DMS 273 (cell line): ENCODE results near the gene OR51B5.
"Not testable (repeated sequence)": the region's sequence is repeated elsewhere in the genome, so short reads cannot be mapped to it uniquely, and the experiment has no call there.

Source experiments
- DNase-seq: peaks from one replicate; lab custom pipeline; 2025; ENCODE audit not compliant: unreplicated experiment; lab: John Stamatoyannopoulos, UW

The OR51B5 gene, protein sequence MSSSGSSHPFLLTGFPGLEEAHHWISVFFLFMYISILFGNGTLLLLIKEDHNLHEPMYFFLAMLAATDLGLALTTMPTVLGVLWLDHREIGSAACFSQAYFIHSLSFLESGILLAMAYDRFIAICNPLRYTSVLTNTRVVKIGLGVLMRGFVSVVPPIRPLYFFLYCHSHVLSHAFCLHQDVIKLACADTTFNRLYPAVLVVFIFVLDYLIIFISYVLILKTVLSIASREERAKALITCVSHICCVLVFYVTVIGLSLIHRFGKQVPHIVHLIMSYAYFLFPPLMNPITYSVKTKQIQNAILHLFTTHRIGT

DNA sequence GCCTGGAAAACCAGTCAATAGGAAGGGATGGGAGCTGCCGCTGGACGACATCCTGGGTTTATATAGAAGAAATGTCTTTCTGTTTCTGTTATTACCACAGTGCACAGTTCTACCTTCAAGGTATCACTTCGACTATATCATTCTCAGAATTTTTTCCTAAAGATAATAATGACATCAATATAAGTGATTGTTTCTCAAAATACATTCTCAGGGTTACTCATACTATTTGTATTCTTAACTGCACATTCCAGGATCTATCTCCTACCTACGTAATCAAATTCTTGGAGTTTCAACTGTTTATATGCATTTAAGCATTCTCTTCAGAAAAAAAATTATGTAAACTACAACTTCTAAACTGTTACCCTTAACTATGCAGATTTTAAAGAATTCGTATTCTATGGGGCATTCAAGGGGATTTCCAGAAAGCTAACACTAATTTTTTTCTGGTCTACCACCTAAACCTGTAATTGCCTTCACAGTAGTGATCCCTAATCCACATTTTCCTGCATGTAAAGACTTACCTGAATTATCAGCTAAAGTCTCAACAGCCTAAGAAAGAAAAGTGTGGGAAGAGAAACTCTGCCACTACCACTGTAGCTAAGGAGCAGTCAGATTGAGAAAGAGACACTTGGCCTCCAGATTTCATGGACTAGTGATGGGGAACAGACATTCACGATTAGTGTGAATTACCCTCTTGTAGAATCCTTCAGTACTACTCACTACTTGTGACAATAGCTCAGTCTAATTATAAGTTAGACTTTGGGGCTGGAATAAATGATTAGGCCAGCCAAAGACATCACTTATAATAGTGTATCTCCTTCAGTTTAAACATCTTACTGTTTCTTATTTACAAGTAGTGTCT is at the start of gene OR51B5:
TSS of gene OR51B5 (minus strand) at position 51 of the 862 bp plus-strand sequence. CDS start at position 51, 0 bp downstream.
- DNase-seq, result no peak

DNA sequence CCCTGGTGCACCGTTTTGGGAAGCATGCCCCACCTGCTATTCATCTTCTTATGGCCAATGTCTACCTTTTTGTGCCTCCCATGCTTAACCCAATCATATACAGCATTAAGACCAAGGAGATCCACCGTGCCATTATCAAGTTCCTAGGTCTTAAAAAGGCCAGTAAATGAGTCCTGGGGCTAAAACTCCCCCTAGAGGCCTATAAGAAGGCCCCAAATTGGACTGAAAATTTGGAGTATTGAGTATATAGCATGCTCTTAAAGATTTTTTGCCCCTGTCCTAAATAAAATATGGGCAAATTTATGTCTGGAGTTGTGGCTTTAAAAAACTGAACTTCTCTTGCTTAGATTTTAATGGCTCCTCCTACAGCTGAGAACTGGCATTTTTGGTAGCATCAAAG is 46.9 kb upstream of the OR51B5 start:
- DNase-seq, result no peak

DNA sequence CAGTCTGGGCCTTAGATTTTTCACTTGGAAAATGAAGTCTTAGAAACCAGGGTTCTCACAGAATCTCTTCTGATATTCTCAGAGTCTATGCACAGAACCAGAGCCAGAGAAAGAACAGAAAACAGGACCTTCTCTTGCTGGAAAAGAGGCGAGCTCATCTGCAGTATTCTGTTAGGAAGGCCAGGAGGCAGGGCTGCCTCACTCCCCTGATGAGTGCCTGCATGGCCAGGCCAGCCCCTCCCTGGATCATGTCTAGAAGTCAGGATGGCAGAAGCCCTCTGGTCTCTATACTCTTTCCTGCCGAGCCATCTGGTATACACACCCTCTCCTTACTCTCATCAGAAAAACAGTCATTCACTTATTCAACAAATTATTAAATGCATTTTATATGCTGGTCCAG is 41.0 kb upstream of the OR51B5 start:
- no peak for DNase-seq

DNA sequence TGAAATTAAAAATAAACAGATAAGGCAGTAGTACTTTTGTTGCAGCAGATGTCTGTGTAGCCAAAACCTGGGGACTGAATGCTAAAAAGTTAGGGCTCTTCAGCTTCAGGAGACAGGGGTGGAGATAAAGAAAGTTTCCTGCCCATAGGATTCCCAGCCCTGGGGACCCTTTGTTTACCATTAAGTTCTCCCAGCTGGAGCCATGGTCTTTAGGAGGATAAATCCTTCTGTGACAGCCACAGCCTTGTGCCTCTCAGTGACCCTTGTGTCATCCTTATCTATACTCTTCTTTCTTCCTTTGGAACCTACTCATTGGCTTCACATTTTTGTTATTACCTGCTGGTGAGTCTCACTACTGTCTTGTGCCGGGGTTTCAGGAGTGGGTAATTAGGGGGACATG is 40.3 kb upstream of the OR51B5 start, which contains the start of gene OR51M1:
TSS of gene OR51M1 (plus strand) at position 237 of the 400 bp plus-strand sequence. CDS start 5,587 bp downstream, outside the sequence.
- DNase-seq, result no peak

DNA sequence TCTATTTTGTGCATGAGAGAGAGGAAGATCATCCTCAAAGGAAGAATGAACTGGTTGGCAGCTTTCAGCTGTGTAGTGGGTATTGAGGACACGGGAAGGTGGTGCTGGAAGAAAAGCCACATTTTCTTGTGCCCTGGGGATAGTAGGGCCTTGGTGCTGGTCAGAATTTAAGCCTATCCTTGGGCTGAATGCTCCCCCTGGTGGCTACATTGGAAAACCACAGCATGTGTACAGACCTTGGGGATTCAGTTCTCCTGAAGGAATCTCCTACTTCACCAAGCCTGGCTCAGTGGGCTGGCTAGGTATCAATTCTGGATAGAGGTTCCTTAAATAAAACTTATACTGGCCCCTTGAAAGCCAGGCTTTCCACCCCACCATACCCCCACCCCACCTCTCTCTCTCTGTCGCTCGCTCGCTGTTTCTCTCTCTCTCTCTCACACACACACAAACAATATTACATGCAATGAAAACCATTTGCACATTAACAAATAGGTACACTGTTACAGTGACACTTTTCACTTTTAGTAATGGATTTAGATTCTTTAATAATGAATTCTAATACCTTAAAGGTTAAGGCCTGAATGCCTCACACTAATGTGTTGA is 37.5 kb upstream of the OR51B5 start:
- peak; percentile 59 for DNase-seq

DNA sequence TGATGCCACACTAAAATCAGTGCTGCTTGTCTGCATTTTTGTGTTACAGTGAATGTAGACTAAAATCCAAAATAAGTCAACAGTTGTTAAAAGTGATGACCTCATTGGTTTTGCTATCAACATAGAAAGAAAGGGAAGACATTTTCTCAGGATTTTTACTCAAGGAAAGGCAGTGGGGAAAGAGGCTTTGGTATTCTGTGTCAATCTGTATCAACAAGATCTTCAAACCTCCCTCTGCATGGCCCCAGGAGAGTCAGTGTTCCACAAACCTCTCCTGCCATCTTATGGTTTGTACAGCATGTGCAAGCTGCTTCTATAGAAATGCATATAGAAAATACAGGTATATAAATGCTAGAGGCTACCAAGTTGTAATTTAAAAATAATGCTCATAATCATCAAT is 26.5 kb upstream of the OR51B5 start:
- DNase-seq, result peak; percentile 9

DNA sequence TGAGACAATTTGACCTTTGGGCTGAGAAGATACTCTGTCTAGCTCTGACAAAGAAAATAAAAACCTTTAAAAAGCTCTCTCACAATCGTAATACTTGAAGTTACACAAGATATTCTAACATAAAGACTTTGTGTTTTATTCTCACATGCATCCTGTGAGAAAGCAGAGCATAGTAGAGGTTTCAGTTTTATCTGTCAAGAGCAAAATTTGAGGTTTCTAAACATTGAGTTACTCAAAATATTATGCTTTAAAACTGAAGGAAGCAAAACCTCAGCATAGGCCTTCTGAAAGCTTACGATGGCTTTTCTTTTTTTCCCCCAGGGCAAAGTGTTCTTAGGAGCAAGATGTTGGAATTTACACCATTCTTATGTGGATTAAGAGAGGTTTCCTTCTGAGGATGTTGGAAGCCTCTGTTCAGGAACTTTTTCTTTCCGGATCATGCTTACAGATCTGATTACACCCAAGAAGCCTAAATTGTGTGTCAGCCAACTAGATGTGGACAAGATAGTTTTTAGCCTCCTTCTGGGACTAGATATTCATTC is 25.2 kb upstream of the OR51B5 start:
- DNase-seq, result no peak

DNA sequence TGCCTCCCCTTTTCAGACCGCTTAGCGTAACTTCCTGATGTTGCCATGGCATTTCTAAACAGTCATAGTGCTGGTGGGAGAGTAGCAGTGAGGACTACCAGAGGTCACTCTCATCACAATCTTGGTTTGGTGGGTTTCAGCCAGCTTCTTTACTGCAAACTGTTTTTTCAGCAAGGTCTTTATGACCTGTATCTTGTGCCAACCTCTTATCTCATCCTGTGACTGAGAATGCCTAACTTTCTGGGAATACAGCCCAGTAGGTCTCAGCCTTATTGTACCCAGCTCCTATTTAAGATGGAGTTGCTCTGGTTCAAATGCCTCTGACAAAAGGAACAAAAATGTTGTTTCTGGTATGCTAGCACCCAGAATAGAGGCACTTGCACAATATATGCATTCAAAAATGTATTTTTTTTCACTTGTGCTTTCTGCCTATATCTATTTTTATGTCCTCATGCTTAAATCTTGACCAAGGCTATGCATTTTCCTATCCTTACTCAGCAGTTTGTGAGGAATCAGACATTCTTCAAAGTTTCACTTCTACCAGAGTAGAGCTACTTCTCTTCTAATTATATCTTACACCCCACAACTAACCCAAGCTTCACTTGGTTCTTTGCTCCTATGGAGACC is 24.2 kb upstream of the OR51B5 start:
- DNase-seq, result no peak

DNA sequence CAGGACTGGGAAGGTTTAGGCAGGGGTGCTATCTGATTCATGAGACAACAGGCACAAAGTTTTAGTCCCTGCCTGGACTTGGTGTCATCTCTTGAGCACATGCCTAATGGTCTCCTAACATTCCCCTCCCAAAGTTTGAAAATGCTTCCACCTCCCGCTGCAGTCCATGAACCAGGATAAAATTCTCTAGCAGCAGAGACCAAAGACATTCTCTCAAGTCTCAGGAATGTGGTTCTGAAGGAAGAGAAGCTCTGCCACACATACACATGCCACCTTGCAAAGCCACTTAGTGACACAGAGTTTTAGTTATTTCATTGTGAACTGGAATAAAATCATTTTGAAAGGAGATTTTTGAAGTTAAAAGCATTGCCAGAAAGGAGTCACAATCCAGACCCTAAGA is 23.5 kb upstream of the OR51B5 start:
- no peak for DNase-seq

DNA sequence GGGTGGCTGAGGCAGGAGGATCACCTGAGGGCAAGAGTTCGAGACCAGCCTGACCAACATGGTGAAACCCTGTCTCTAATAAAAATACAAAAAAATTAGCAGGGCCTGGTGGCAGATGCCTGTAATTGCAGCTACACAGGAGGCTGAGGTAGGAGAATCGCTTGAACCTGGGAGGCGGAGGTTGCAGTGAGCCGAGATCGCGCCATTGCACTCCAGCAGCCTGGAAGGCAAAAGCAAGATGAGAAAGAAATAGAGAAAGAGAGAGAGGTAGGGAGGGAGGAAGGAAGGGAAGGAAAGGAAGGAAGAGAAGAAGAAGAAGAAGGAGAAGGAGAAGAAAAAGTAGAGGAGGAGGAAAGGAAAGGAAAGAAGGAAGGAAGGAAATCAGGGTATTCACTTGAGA is 23.0 kb upstream of the OR51B5 start:
- DNase-seq, result not testable (repeated sequence)

DNA sequence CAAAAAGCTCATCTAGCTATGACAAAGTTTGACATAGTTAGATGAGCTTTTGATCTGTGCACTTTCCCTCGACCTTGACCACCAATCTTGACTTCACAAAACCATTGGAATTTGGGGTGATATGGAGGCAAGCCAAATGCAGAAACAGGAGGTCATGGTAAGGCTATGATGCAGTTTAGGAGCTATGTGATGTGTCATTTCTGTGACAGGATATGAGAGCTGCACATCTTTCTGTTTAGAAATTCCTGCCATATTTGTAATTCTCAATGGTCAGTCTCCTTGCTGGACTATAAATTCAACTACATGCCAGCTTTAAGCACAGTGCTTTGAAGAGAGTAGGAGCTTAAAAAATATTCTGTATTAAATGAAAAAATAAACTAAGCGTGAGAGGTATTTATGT is 20.9 kb upstream of the OR51B5 start:
- DNase-seq, result no peak

DNA sequence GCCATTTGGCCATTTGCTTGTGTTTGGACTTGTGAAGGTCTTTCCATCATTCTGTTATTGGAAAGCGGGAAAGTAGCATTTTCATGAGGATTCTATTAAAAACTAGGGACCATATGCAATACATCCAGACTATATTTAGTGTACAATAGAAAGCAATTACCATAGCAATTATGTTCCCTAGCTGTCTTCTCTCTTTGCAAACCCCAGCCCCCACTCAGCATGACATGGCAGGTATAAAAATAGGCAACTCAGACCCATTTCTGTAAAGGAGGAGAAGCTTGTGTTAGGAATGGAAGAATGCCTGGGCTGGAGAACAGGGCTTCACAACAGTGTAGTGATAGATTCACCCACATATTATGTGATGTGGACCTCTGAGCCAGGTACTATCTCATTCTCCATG is 20.4 kb upstream of the OR51B5 start:
- no peak for DNase-seq

DNA sequence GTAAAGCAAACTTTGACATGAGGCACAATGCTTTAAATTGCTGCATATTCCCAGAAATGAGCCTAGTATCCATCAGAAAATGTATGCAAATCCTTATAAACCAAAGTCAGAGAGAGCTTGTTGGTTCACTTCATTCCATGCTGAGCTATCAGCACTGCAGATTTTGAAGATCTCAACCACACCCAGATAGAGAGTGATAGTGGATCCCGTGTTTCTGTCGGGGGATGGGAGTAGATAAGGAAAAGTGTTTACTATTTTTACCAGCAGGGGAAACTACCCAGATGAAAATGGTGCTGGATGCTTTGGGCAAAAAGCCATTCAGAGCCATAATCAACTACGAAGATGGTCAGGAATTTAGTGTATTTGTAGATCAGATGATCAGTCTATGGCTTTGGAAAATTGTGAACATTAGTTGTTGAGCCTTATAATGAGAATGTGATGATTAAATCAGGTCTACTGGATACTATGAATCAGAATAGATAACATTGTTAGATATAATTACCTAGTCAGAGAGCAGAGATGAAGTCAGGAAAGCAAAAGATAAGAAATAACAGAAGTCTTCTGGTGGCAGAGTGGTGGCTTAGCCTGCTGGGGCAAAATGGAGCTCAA is 18.8 kb upstream of the OR51B5 start:
- no peak for DNase-seq

DNA sequence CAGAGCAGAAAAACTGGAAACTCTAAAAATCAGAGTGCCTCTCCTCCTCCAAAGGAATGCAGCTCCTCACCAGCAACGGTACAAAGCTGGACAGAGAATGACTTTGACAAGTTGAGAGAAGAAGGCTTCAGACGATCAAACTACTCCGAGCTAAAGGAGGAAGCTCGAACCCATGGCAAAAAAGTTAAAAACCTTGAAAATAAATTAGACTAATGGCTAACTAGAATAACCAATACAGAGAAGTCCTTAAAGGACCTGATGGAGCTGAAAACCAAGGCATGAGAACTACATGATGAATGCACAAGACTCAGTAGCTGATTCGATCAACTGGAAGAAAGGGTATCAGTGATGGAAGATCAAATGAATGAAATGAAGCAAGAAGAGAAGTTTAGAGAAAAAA is 12.7 kb upstream of the OR51B5 start:
- not testable (repeated sequence) for DNase-seq

DNA sequence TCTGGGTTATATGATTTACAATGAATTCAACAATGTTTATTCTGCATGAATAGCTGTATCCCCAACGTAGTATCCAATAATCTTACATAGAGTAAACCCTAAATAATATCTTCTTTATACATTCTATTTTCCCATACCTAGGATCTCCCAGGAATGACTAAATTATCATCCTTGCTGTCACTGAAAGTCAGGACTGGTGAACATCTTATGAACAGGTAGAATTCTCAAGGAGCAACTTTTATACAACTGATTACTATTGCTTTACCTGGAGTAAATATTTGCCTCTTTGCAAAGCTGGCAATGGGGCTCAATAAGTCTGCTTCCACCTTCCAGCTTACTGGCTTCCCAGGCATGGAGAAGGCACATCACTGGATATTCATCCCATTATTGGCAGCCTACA is 7.9 kb upstream of the OR51B5 start, which contains the start of gene OR51B6:
TSS of gene OR51B6 (plus strand) at position 301 of the 400 bp plus-strand sequence. CDS start at position 301, 0 bp downstream.
- no peak for DNase-seq

DNA sequence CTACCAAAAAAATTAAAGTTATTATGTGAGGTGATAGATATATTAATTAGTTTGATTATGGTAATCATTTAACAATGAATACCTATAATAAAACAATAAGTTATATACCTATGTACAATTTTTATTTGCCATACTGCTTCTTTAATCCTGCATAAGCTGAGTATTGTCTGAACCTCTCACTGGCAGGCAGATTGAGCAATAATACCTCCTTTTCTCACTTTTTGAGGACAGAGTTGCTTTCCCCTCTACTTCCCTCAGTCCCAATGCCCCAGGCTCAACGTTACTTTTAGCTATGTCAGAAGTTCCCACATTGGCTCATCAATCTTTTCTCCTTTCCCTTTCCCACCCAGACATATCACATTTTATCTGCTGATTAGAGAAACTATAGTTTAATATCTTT is 6.2 kb upstream of the OR51B5 start:
- no peak for DNase-seq

DNA sequence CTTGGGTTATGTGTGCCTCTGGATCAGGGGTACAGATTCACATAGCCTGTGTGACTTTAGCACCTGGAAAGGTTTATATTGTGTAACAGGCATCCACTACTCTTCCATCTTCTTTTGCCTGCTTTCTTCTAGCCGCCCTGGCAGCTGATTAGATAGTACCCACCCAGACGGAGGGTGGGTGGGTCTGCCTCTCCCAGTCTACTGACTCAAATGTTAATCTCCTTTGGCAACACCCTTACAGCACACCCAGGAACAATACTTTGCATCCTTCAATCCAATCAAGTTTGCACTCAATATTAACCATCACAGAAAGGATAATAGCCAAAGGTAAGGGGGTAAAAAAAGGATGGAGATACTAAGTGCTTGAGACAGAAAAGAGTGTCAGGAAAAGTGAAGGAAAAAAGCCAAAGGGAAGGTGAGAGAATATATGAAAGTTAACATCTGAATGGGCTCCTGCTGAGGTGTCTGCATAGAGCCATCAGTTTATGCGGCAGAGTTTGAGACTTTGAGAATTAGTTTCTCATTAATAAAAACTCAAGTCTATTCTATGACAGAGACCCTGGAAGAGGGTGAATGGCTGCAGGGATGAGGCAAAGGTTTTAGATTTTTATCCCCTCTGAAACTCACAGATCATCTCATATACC is 5.3 kb upstream of the OR51B5 start:
- no peak for DNase-seq

DNA sequence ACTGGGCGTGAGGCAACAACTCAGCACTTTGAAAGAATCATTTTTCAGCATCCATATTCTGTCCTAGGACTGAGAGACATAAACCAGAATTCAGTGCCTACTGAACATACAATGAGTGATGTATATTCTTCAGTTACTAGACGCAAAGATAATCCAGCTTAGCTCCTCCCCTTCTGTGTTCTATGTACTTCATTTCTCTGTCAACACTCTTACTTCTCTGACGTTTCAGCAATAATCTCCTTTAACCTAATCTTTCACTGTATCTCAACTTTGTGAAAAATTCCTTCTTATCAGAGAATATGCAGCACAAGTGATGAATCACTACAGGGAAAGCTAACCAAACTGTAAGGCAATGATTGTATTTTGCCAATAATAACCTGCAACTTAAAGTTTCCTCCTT is 2.5 kb upstream of the OR51B5 start:
- no peak for DNase-seq

DNA sequence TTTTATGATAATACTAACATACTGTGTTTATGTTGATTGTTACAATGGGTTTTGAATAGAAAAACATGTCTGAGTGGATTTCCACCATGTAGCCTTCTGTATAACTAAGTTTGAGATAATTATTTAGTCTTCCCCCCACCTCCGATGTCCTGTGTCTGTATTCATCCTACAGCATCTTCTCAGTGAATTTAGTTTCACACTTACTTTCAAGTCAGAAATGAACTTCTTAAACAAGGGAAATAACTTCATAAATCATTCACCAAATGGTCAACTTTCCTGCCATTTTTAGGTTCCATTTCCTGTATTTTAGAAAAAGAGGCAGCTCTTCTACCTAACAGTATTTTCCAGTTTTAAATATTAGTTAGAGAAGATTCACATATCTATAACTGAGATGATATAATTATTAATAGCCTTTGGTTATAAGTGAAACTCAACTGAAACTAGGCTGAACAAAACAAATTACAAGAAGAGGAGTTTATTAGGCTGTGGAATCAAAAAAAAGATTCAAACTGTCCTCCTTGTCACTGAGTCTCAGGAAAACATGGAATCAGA is 3.5 kb downstream of the OR51B5 start:
- no peak for DNase-seq

DNA sequence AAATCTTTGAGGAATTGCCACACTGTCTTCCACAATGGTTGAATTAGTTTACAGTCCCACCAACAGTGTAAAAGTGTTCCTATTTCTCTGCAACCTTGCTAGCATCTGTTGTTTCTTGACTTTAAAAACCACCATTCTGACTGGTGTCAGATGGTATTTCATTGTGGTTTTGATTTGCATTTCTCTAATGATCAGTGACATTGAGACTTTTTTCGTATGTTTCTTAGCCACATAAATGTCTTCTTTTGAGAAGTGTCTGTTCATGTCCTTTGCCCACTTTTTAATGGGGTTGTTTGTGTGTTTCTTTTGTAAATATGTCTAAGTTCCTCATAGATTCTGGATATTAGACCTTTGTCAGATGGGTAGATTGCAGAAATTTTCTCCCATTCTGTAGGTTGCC is 6.1 kb downstream of the OR51B5 start:
- not testable (repeated sequence) for DNase-seq
